SK-N-SH (cell line): ENCODE data around the gene SLC11A1. TPM values are rescaled to one million over a fixed set of nuclear protein-coding genes. Genes with fewer than 3 reads are reported as not detected.

Experiments
- CTCF ChIA-PET: fragments of 300-600, 350-600 bp; formaldehyde crosslinking; extraction: SDS; loops from one replicate; lab custom pipeline; 2021; lab: Yijun Ruan, JAX
- POLR2A ChIA-PET: fragments of 350-600 bp; sonication (Branson Sonifier 250); formaldehyde crosslinking; extraction: SDS; loops from one replicate; lab custom pipeline; 2020; ENCODE audit warnings: antibody characterized with exemption, inconsistent platforms; lab: Yijun Ruan, JAX
- DNase-seq: peaks from one replicate; pipeline ENCODE4 v3.0.0; 2012
- H2AFZ ChIP-seq: fragments of 200-600 bp; sonication (generic); 2 replicates; pipeline ENCODE4 v1.8.1; 2016; ENCODE audit warnings: antibody characterized with exemption, mild to moderate bottlenecking, low read depth
- H3F3A ChIP-seq: fragments of 200-600 bp; sonication (generic); replicated peaks from 2 replicates; pipeline ENCODE3; 2016; ENCODE audit warnings: antibody characterized with exemption, mild to moderate bottlenecking; ENCODE audit not compliant: insufficient read depth
- H3K27ac ChIP-seq, 2 experiments: fragments of 200-500 bp in 1 of 2; fragments of 200-600 bp in 1 of 2; sonication (Bioruptor generic) in 1 of 2; sonication (generic), shearing (Covaris generic) in 1 of 2; 2 replicates each; pipeline versions ENCODE4 v1.5.1 to v1.6.1; 2014 to 2016; ENCODE audit warnings: low read depth in 2 of 2, inconsistent platforms in 1 of 2, low read length in 1 of 2, mild to moderate bottlenecking in 1 of 2, mixed read lengths in 1 of 2
- H3K27me3 ChIP-seq: fragments of 200-600 bp; sonication (generic), shearing (Covaris generic); 2 replicates; pipeline ENCODE4 v1.6.1; 2016; ENCODE audit warnings: mixed run types; ENCODE audit not compliant: insufficient read depth
- H3K36me3 ChIP-seq, 2 experiments: fragments of 200-500 bp in 1 of 2; fragments of 200-600 bp in 1 of 2; sonication (Bioruptor generic) in 1 of 2; sonication (generic) in 1 of 2; replicated peaks in 1 of 2; 2 replicates each; pipeline versions ENCODE3 to v1.5.1; 2014 to 2016; ENCODE audit warnings: low read length in 1 of 2, mild to moderate bottlenecking in 1 of 2; ENCODE audit not compliant: insufficient read depth in 2 of 2, control insufficient read depth in 1 of 2
- H3K4me1 ChIP-seq, 2 experiments: fragments of 200-500 bp in 1 of 2; fragments of 200-600 bp in 1 of 2; sonication (Bioruptor generic) in 1 of 2; sonication (generic), shearing (Covaris generic) in 1 of 2; 2 replicates each; pipeline versions ENCODE4 v1.5.1 to v1.6.1; 2014 to 2016; ENCODE audit warnings: low read depth in 1 of 2, low read length in 1 of 2, mixed run types in 1 of 2; ENCODE audit not compliant: insufficient read depth in 2 of 2, control insufficient read depth in 1 of 2
- H3K4me2 ChIP-seq: fragments of 200-600 bp; sonication (generic), shearing (Covaris generic); 2 replicates; pipeline ENCODE4 v1.6.1; 2017; ENCODE audit warnings: mixed run types
- H3K4me3 ChIP-seq, 2 experiments: fragments of 200-500 bp in 1 of 2; fragments of 200-600 bp in 1 of 2; sonication (Bioruptor generic) in 1 of 2; sonication (generic), shearing (Covaris generic) in 1 of 2; 2 replicates each; pipeline versions ENCODE4 v1.5.1 to v1.8.1; 2014 to 2016; ENCODE audit warnings: low read depth in 2 of 2, inconsistent platforms in 1 of 2, low read length in 1 of 2, mild to moderate bottlenecking in 1 of 2, mixed read lengths in 1 of 2, moderate library complexity in 1 of 2
- H3K79me2 ChIP-seq: fragments of 200-600 bp; sonication (generic); 2 replicates; pipeline ENCODE4 v1.8.1; 2017; ENCODE audit warnings: mild to moderate bottlenecking; ENCODE audit not compliant: insufficient read depth
- H3K9ac ChIP-seq: fragments of 200-600 bp; sonication (generic); 2 replicates; pipeline ENCODE4 v1.6.1; 2017; ENCODE audit warnings: mixed run types
- H3K9me2 ChIP-seq: fragments of 200-600 bp; sonication (generic); 2 replicates; pipeline ENCODE4 v1.6.1; 2017; ENCODE audit warnings: mixed run types
- H3K9me3 ChIP-seq: fragments of 200-600 bp; sonication (generic); 2 replicates; pipeline ENCODE4 v1.6.1; 2017; ENCODE audit warnings: mixed run types, mild to moderate bottlenecking, moderate library complexity
- H4K20me1 ChIP-seq: fragments of 200-600 bp; sonication (generic); 2 replicates; pipeline ENCODE4 v1.6.1; 2017; ENCODE audit warnings: mild to moderate bottlenecking, mixed run types; ENCODE audit not compliant: insufficient read depth
- EP300 ChIP-seq, 2 experiments: IDR thresholded peaks; 2 replicates each; pipeline versions ENCODE4 v1.4.0 to v1.6.1; 2012; ENCODE audit warnings: borderline replicate concordance in 1 of 2, low read depth in 1 of 2, low read length in 1 of 2
- FOSL2 ChIP-seq: IDR thresholded peaks from 2 replicates; pipeline ENCODE4 v1.4.0; 2012; ENCODE audit warnings: low read depth, mild to moderate bottlenecking, moderate library complexity, borderline replicate concordance
- FOXJ3 ChIP-seq: sonication (generic); formaldehyde crosslinking; IDR thresholded peaks from 2 replicates; pipeline ENCODE4 v1.5.1; 2020; ENCODE audit warnings: mild to moderate bottlenecking, missing genetic modification reagents
- FOXM1 ChIP-seq: IDR thresholded peaks from 2 replicates; pipeline ENCODE4 v1.4.0; 2012; ENCODE audit warnings: low read depth, mild to moderate bottlenecking
- GABPA ChIP-seq: IDR thresholded peaks from 2 replicates; pipeline ENCODE4 v1.4.0; 2012; ENCODE audit warnings: low read depth, mild to moderate bottlenecking
- GATA2 ChIP-seq: sonication (generic); formaldehyde crosslinking; IDR thresholded peaks from 2 replicates; pipeline ENCODE4 v1.5.0; 2020; ENCODE audit warnings: mild to moderate bottlenecking, missing genetic modification reagents
- MXI1 ChIP-seq: IDR thresholded peaks from 2 replicates; pipeline ENCODE4 v1.6.1; 2012; ENCODE audit warnings: mild to moderate bottlenecking, low read depth, low read length, improper control_type of control experiment
- NFIC ChIP-seq: IDR thresholded peaks from 2 replicates; pipeline ENCODE4 v1.4.0; 2012; ENCODE audit warnings: borderline replicate concordance
- NRF1 ChIP-seq: IDR thresholded peaks from 2 replicates; pipeline ENCODE4 v1.6.1; 2012; ENCODE audit warnings: low read depth, mild to moderate bottlenecking, low read length
- RXRA ChIP-seq: IDR thresholded peaks from 2 replicates; pipeline ENCODE4 v1.4.0; 2012; ENCODE audit warnings: low read depth, mild to moderate bottlenecking, borderline replicate concordance
- TAF1 ChIP-seq: IDR thresholded peaks from 2 replicates; pipeline ENCODE4 v1.6.1; 2012; ENCODE audit warnings: low read depth, mild to moderate bottlenecking, low read length, moderate library complexity, borderline replicate concordance
- TCF12 ChIP-seq: IDR thresholded peaks from 2 replicates; pipeline ENCODE4 v1.4.0; 2012
- TEAD4 ChIP-seq: IDR thresholded peaks from 2 replicates; pipeline ENCODE4 v1.4.0; 2012; ENCODE audit warnings: mild to moderate bottlenecking, borderline replicate concordance; ENCODE audit not compliant: insufficient read depth
- YY1 ChIP-seq: IDR thresholded peaks from 2 replicates; pipeline ENCODE4 v1.4.0; 2012; ENCODE audit warnings: low read depth, mild to moderate bottlenecking
- WGBS: methylation state at CpG from one replicate; pipeline ENCODE4 v1.1.6; 2017; ENCODE audit warnings: low lambda C conversion rate; 5-methylcytosine and 5-hydroxymethylcytosine counted together
- polyA plus RNA-seq, 3 experiments: library from polyadenylated mRNA; depleted of rRNA; stranded (reverse); fragments of >200 nt; gene quantifications; 2 replicates each; pipeline ENCODE4 v1.2.3, GENCODE V29; 2012
- TF ChIP-seq, protein P1 (sequence below): IDR thresholded peaks from 2 replicates; pipeline ENCODE4; 2012
- TF ChIP-seq, protein P2 (sequence below): fragments of 150-350 bp; IDR thresholded peaks from 2 replicates; pipeline ENCODE4 v1.6.1; 2016; ENCODE audit warnings: mild to moderate bottlenecking, low read depth, low read length
- TF ChIP-seq, protein P3 (sequence below): fragments of 200-600 bp; sonication (generic); IDR thresholded peaks from 2 replicates; pipeline ENCODE4 v1.6.1; 2017; ENCODE audit warnings: antibody characterized with exemption, mild to moderate bottlenecking, moderate library complexity
- TF ChIP-seq, protein P4 (sequence below): IDR thresholded peaks from 2 replicates; pipeline ENCODE4 v1.6.1; 2012; ENCODE audit warnings: mild to moderate bottlenecking, low read depth, low read length, moderate library complexity
- TF ChIP-seq, protein P5 (sequence below): IDR thresholded peaks from 2 replicates; pipeline ENCODE4 v1.4.0; 2012; ENCODE audit warnings: low read depth, borderline replicate concordance

Gene SLC11A1
- polyA plus RNA-seq, 1 of the 3 experiments (the other 2 are of a cell fraction): 0.26 TPM

DNA sequence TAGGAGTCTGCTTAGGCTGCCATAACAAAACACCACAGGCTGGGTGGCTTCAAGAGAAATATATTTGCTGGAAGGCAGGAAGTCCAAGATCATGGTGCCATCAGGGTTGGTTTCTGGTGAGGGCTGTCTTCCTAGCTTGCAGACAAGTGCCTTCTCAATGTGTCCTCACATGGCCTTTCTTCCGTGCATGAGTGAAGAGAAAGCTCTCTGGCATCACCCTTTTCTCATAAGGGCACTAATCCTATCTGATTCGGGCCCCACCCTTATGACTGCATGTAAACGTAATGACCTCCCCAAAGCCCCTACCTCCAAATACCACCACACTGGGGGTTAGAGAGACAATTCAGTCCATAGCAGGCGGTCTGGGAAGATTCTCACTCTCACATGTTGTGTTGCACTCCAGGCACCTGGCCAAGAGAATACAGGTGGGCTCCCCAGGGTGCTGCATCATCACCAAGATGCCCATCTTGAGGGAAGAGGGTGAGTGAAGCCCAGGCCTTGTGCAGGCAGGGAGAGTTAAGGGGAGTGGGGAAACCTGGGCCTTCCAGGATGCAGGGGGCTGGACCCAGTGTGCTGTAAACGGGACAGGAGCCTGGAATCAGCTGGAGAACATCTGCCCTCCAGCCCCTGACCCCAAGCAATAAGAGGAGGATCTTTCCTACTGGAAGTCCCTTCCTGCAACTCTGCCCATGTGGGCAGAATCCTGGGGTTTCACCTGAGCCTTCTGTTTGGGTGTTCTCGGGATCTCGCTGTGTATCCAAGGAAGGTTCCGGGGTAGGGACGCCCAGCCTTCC lies 15.3 kb upstream of the SLC11A1 start (continued):
- TF ChIP-seq, protein P1, sequence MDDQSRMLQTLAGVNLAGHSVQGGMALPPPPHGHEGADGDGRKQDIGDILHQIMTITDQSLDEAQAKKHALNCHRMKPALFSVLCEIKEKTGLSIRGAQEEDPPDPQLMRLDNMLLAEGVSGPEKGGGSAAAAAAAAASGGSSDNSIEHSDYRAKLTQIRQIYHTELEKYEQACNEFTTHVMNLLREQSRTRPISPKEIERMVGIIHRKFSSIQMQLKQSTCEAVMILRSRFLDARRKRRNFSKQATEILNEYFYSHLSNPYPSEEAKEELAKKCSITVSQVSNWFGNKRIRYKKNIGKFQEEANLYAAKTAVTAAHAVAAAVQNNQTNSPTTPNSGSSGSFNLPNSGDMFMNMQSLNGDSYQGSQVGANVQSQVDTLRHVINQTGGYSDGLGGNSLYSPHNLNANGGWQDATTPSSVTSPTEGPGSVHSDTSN: no peak
- TF ChIP-seq NRF1: no peak
- TF ChIP-seq, protein P2, sequence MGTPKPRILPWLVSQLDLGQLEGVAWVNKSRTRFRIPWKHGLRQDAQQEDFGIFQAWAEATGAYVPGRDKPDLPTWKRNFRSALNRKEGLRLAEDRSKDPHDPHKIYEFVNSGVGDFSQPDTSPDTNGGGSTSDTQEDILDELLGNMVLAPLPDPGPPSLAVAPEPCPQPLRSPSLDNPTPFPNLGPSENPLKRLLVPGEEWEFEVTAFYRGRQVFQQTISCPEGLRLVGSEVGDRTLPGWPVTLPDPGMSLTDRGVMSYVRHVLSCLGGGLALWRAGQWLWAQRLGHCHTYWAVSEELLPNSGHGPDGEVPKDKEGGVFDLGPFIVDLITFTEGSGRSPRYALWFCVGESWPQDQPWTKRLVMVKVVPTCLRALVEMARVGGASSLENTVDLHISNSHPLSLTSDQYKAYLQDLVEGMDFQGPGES: no peak
- no peak for TF ChIP-seq RXRA
- TF ChIP-seq MXI1: no peak

DNA sequence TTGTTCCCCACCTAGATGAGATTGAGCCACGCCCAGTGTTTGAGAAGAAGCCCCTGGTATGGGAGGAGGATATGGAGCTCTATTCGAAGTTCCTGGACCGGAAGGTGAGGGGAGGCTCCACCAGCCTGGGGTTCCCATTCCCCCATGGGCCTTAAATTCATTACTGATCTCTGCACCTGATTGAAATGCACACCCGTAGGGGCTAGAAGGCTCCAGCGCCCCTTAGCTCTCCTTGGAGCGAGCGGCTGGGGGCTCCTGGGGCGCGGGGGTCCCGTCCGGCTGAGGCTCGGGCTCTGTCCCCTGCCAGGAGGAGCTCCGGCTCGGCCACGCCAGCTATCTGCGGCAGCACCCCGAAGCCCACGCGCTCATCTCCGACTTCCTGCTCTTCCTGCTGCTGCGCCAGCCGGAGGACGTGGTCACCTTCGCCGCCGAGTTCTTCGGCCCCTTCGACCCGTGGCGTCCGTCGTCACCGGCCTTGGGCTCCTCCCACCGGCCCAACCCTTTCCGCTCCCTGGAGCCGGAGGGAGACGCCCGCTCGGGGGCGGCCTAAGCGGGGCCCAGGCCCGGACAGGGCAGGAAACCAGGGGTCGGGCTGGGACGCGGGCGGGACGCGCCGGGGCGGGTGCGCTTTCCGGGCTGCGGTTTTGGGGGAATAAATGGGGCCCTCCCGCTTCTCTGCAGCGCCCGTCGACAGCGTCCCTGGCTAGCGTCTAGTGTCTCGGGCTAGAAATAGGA lies 14.5 kb upstream of the SLC11A1 start:
- Histone ChIP-seq H3K36me3 (no peaks in the 10 kb centered on the region), H4K20me1 (no peaks in the 10 kb centered on the region), H3K9me3 (no peaks in the 10 kb centered on the region), H3F3A (no peaks in the 10 kb centered on the region), H3K27me3 (no peaks in the 10 kb centered on the region), H3K9ac (no peak overlapping the region), H3K9me2 (no peaks in the 10 kb centered on the region), H2AFZ (no peak overlapping the region), H3K4me1 (no peaks in the 10 kb centered on the region; a peak in 1 of 4 replicates), H3K4me3 (peak overlapping the region in 1 of 2 experiments; percentile 15; a peak in 1 of 4 replicates), H3K4me2 (no peak overlapping the region), H3K79me2 (no peaks in the 10 kb centered on the region), H3K27ac (no peak overlapping the region)
- peak; percentile 84 for DNase-seq
- no peak for TF ChIP-seq TEAD4
- TF ChIP-seq GABPA: no peak
- TF ChIP-seq FOXJ3 (CRISPR knock-in tag): no peak
- TF ChIP-seq GATA2 (CRISPR knock-in tag): no peak
- no peak for TF ChIP-seq YY1
- no peak for TF ChIP-seq FOXM1
- TF ChIP-seq, protein P3, sequence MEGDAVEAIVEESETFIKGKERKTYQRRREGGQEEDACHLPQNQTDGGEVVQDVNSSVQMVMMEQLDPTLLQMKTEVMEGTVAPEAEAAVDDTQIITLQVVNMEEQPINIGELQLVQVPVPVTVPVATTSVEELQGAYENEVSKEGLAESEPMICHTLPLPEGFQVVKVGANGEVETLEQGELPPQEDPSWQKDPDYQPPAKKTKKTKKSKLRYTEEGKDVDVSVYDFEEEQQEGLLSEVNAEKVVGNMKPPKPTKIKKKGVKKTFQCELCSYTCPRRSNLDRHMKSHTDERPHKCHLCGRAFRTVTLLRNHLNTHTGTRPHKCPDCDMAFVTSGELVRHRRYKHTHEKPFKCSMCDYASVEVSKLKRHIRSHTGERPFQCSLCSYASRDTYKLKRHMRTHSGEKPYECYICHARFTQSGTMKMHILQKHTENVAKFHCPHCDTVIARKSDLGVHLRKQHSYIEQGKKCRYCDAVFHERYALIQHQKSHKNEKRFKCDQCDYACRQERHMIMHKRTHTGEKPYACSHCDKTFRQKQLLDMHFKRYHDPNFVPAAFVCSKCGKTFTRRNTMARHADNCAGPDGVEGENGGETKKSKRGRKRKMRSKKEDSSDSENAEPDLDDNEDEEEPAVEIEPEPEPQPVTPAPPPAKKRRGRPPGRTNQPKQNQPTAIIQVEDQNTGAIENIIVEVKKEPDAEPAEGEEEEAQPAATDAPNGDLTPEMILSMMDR: no peak
- TF ChIP-seq EP300 (IDR thresholded peaks at IDR 0.05; ENCODE audit: borderline replicate concordance in 1 of 2, low read depth in 1 of 2, low read length in 1 of 2): no peak
- TF ChIP-seq NFIC: no peak
- no peak for TF ChIP-seq MXI1
- TF ChIP-seq, protein P4, sequence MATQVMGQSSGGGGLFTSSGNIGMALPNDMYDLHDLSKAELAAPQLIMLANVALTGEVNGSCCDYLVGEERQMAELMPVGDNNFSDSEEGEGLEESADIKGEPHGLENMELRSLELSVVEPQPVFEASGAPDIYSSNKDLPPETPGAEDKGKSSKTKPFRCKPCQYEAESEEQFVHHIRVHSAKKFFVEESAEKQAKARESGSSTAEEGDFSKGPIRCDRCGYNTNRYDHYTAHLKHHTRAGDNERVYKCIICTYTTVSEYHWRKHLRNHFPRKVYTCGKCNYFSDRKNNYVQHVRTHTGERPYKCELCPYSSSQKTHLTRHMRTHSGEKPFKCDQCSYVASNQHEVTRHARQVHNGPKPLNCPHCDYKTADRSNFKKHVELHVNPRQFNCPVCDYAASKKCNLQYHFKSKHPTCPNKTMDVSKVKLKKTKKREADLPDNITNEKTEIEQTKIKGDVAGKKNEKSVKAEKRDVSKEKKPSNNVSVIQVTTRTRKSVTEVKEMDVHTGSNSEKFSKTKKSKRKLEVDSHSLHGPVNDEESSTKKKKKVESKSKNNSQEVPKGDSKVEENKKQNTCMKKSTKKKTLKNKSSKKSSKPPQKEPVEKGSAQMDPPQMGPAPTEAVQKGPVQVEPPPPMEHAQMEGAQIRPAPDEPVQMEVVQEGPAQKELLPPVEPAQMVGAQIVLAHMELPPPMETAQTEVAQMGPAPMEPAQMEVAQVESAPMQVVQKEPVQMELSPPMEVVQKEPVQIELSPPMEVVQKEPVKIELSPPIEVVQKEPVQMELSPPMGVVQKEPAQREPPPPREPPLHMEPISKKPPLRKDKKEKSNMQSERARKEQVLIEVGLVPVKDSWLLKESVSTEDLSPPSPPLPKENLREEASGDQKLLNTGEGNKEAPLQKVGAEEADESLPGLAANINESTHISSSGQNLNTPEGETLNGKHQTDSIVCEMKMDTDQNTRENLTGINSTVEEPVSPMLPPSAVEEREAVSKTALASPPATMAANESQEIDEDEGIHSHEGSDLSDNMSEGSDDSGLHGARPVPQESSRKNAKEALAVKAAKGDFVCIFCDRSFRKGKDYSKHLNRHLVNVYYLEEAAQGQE: no peak
- TF ChIP-seq, protein P5, sequence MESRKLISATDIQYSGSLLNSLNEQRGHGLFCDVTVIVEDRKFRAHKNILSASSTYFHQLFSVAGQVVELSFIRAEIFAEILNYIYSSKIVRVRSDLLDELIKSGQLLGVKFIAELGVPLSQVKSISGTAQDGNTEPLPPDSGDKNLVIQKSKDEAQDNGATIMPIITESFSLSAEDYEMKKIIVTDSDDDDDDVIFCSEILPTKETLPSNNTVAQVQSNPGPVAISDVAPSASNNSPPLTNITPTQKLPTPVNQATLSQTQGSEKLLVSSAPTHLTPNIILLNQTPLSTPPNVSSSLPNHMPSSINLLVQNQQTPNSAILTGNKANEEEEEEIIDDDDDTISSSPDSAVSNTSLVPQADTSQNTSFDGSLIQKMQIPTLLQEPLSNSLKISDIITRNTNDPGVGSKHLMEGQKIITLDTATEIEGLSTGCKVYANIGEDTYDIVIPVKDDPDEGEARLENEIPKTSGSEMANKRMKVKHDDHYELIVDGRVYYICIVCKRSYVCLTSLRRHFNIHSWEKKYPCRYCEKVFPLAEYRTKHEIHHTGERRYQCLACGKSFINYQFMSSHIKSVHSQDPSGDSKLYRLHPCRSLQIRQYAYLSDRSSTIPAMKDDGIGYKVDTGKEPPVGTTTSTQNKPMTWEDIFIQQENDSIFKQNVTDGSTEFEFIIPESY: no peak
- no peak for TF ChIP-seq FOSL2
- TF ChIP-seq TAF1: no peak
- TF ChIP-seq TCF12: no peak
- TF ChIP-seq NRF1: no peak
- ChIA-PET POLR2A (no interaction called here), CTCF (interaction anchor here (1.6 kb wide), 1 partner anchor 29 kb away, joined by 4 read pairs; no protein-coding TSS in a partner anchor)
- WGBS: 67% methylated on average over 45 of the region's 60 CpGs
